ENCODE data around the gene CDR2. TPM values are rescaled to one million over a fixed set of nuclear protein-coding genes. Genes with fewer than 3 reads are reported as not detected.
"Not testable (repeated sequence)": the region's sequence is repeated elsewhere in the genome, so short reads cannot be mapped to it uniquely, and the experiment has no call there.

The CDR2 gene
- polyA plus RNA-seq, 1 donor, result 14.2 TPM

DNA sequence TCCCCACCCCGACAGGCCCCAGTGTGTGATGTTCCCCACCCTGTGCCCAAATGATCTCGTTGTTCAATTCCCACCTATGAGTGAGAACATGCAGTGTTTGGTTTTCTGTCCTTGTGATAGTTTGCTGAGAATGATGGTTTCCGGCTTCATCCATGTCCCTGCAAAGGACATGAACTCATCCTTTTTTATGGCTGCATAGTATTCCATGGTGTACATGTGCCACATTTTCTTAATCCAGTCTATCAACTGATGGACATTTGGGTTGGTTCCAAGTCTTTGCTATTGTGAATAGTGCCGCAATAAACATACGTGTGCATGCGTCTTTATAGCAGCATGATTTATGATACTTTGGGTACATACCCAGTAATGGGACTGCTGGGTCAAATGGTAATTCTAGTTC lies 23.4 kb downstream of the CDR2 start:
- not testable (repeated sequence) for DNase-seq

DNA sequence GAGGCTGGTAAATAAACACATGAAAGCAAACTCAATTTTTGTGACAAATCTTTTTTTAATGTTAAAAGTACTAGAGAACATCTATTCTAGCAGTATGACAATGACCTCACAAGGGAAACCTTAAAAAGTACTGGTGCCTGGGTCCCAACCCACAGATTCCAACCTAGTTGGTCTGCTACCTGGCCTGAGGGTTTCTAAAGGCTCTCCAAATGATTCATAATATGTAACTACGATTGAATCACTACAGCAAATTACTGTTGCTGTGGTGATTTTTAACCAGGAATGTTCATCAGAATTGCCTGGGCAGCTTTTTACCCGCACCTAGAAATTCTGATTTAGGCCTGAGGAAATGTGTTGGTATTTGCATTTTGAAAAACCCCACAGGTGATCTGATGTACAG lies 26.1 kb downstream of the CDR2 start:
- DNase-seq, result no peak

DNA sequence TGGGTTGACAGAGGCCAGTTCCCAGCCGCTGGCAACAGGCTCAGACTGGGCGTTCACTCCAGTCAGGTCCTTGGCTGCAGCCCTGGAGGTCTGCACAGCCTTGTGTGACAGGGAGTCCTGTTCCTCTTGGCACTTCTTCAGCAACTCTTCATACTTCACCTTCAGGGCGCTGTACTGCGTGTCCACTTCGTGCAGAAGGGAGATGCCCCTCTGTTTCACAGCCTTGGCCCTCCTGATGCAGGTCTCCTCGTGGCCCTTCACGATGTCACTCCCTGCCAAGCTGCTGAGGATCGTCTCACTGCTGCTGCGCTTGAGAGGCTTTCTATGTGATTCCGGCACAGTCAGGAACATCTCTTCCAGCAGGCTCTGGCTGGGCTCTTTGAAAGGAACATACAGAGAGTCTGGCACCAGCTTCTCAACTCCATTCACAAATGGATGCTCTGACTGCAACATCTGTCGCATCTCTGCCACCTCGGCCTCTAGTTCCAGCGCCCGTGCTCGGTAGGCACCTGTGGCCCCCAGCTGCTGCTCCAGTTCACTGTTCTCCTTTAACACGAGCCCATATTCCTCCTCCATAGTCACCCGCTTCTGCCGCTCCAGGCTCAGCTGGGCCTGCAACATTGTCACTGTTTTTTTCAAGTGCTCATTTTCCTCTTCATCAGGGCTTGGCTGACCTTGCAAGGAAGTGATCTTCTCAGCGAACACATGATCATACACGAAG lies 27.2 kb downstream of the CDR2 start:
- DNase-seq, result no peak

DNA sequence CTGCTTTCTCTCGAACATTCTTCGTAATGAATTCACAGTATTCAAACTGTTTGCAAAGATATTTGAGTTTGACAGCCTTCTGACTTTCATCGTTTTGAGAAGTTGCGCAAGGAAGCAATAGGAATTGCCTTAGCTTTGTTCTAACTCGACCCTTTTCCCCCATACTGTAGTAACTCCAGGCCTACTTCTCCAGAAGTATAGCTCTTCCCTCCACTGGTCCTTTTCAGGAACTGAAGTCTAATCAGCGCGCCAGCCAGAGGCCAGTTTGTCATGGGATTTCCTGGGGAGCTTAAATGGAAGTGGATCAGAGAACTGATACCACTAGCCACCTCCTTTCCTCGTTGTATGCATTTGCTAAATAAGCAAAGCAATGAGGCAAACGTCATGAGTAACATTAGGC lies 27.9 kb downstream of the CDR2 start:
- DNase-seq, result no peak

DNA sequence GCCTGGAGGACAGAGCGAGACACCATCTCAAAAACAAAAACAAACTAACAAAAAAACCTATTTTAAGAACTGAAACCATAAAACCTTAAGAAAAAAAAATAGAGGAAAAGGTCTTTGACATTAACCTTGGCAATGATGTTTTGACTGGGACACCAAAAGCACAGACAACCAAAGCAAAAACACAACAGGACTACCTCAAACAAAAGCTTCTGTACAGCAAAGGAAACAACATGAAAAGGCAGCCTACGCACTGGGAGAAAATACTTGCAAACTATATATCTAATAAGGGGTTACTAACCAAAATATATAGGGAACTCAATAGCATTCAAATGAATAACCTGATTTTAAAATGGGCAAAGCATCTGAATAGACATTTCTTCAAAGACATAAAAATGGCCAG lies 32.3 kb downstream of the CDR2 start:
- no peak for DNase-seq

DNA sequence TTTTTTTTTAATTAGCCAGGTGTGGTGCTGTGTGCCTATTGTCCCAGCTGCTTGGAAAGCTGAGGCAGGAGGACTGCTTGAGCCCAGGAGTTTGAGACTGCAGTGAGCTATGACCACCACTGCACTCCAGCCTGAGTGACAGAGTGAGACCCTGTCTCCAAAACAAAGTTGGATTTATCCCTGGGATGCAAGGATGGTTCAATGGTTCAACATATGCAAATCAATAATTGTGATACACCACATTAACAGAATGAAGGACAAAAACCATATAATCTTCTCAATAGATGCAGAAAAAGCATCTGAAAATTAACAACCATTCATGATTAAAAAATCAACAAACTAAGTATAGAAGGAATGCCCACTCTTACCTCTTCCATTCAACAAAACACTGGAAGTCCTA lies 33.5 kb downstream of the CDR2 start:
- no peak for DNase-seq

DNA sequence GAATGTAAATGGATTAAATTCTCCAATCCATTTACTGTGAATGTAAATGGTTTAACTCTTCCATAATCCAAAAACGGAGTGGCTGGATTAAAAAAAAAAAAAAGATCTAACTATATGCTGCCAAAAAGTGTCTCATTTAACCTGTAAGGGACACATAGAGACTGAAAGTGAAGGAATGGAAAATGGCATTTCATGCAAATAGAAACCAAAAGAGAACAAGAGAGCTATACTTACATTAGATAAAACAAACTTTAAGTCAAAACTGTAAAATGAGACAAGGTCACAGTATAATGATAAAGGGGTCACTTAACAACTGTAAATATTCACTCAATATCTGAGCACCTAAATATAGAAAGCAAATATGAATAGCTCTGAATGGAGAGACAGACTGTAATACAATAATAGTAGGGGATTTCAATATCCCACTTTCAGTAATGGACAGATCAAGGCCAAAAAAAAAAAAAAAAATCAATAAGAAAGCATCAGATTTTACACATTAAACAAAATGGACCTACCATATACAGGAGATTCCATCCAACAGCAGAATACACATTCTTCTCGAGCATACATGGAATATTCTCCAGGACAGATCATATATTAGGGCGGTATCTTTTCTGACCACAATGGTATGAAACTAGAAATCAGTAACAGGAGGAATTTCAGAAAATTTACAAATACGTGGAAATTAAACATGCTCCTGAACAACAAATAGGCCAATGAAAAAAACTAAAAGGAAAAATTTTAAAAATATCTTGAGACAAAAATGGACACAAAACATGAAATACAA lies 36.4 kb downstream of the CDR2 start:
- no peak for DNase-seq

DNA sequence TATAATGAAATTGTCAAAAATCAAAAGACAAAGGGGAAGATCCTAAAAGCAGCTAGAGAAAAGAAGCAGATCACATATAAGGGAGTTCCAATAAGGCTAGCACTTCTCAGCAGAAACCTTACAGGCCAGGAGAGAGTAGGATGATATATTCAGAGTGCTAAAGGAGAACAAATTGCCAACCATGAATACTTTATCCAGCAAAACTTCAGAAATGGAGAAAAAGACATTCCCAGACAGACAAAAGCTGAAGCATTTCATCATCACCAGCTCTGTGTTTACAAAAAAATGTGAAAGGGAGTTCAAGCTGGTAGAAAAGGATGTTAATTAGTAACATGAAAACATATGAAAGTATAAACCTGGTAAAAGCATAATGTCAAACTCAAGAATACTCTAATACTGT lies 37.4 kb downstream of the CDR2 start:
- no peak for DNase-seq

DNA sequence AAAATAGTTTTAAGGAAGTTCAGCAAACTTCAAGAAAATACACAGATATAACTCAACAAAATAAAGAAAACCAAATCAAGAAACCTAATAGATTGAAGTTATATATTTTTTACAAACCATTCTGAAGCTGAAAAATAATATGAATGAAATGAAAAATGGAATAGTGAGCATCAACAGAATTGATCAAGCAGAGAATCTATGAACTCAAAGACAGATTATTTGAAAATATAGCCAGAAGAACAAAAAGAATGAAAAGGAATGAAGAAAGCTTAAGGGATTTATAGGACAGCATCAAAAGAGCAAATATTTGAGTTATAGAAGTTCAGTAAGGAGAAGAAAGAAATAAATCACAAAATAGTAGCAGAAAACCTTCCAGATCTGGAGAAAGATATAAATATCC lies 37.8 kb downstream of the CDR2 start:
- no peak for DNase-seq

DNA sequence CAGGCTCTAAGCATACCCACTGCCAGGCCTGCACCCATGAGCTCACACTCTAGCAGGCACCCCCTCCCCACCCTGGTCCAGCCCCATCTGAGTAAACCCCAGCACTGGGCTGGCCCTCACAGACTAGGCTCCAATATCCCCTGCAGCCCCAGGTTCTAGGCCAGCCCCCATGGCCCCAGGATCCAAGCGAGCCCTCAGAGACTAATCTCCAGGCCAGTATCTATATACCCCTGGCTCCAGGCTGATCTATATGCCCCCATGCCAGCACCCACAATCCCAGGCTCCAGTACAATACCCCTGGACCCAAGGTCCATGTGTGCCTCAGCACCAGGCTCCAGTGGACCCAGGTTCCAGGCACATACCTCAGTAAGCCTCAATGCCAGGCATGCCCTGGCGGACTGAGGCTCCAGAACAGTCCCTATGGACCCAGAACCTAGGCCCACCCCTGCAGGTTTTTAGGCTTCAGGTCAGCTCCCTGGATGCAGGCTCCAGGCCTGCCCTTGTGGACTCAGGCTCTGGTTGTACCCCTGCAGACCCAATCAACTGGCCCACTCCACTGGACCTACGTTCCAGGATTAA lies 38.7 kb downstream of the CDR2 start:
- DNase-seq, result no peak

DNA sequence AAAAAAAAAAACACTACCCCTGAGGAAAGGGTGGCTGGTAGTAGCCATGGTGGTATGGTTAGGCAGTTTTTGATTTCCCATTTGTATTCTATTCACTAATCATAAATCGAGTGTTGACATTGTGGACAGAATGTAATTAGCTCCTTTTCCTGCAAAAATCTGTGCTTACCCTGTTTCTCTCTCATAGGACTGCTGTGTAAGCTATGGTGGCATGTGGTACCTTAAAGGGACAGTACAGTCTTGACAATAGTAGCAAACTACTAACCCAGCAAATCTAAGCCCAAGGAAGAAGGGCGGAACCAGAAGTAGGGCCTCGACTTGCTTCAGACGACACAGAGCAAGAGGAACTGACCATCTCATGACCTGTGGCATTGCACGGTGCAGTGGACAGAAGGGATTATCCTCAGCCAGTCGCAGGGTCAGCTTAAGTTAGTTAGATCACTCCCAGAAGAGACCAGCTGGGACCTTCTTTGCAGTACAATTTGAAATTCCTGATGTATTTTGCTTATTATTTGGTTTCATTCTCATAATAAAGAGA lies 40.9 kb downstream of the CDR2 start:
- DNase-seq, result no peak

DNA sequence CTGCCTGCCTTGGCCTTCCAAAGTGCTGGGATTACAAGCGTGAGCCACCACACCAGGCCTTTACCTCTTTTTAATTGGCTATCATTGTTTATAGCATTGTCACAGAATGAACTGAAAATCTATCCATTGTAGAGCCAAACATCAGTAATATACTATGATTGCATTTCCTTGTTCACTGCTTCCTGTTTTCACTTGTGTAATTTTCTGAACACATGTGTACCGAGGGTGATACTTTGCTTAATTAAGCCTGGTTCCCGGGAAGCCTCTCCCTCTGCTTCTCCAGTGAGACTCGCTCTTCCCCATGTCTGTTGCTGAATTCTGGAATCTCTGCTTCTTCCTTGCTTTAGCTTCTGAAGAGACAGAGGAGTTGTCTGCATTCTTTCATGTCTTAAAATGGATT lies 44.1 kb downstream of the CDR2 start:
- DNase-seq, result no peak

DNA sequence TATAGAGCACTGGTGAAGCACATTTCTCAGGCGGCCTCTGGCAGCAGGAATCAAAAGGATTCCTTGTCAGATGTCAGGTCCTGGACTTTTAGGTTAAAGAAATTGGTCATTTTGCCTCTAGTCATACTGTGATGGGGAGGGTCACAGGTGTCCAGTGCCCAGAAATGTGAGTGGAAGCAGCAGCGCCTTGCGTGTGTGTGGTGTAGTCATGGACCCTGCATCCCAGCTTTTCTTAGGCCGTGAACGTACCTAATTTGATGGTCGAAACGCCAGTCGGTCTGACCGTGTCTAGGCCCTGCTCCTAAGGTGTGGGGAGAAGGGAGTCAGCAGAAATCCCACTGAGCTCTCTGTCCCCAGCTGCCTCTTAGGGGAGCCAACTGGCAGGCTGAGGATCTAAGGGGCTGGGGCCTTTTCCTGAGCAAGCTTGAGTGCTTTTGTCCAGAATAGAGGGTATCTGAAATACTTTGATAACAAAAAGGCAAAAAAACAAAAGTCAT lies 45.2 kb downstream of the CDR2 start:
- no peak for DNase-seq

DNA sequence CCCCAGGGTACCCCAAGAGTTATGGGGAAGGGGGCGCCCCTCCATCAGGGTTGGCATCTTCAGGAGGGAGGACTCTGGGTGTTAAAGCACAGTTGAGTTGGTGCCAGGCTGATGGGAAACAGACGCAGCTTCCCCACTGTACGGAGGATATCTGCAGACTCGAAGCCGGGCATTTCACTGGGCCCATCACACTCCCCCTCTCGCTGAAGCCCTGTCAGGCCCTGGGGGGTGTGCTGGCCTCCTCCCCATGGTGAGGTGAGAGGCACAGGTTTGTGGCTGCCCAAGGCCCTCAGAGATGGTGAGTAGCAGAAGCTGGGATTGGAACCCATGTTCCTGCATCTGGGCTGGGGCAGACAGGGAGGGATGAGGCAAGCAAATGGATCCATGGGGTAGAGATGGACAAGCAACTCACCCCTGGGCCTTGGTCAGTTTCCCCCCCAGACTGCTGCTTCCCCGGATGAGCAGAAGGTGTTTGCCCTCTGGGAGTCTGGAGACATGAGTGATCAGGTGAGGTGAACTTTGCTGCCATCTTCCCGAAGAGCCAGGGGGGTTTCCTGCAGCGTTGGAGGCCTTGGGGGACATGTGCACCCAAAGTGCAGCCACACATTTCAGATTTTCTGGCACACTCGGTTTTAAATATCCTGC lies 46.2 kb downstream of the CDR2 start:
- DNase-seq, result no peak

DNA sequence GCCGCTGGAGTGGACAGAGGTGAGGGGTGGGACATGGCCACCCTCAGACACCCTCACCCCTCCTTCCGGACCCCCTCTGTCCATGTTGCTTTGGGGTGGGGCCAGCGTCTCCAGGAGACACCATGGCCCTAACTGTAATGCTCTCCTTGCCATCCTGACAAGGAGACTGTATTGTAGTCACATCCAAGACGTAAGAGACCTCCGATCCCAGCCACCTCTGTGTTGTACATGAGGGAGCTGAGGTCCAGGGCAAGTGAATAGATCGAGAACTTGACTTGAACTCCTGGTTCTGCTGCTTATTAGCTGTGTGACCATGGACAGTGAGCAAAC lies 47.0 kb downstream of the CDR2 start:
- no peak for DNase-seq

DNA sequence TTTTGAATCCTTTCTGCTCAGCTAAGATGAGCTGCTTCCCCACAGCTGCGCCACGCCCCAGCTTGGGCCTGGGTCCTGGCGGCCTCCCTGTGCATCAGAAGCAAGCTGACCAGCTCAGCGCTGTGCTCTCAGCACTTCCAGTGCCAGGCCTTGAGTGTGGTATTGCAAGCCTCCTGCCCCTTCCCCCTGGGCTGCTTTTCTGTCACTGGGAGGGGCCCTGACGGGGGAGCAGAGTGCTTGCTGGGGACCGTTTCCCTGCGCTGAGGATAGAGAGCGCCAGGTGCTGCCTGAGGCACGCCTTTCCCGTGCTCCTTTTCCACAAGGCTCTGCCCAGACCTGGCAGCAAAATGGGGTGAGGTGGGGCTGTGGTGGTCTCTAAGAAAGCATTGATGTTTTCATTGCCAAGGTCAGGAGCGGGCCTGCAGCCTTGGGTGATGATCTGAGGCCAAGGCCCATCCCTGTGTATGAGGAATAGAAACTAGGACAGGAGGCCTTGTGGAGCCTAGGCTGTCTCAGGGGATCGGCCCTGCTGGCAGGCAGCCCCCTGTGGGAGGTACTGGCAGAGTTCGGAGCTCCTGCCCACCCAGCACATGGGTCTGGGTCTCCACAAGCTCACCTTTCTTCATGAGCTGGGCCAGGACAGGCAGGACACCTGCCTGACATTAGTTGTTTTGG lies 47.5 kb downstream of the CDR2 start:
- DNase-seq, result no peak

DNA sequence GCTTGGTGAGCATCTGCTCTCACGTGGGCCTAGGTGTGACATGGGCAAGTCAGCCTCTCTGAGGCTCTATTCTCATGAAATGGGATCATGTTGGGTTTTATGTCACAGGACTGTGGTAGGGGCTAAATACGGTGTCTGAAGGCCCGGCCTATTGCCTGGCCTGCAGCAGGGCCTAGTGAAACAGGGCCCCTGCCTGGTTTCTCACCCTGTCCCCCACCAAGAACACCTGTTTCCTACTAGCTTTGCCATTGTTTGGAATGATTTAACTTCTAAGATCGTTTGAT lies 48.1 kb downstream of the CDR2 start:
- DNase-seq, result no peak

DNA sequence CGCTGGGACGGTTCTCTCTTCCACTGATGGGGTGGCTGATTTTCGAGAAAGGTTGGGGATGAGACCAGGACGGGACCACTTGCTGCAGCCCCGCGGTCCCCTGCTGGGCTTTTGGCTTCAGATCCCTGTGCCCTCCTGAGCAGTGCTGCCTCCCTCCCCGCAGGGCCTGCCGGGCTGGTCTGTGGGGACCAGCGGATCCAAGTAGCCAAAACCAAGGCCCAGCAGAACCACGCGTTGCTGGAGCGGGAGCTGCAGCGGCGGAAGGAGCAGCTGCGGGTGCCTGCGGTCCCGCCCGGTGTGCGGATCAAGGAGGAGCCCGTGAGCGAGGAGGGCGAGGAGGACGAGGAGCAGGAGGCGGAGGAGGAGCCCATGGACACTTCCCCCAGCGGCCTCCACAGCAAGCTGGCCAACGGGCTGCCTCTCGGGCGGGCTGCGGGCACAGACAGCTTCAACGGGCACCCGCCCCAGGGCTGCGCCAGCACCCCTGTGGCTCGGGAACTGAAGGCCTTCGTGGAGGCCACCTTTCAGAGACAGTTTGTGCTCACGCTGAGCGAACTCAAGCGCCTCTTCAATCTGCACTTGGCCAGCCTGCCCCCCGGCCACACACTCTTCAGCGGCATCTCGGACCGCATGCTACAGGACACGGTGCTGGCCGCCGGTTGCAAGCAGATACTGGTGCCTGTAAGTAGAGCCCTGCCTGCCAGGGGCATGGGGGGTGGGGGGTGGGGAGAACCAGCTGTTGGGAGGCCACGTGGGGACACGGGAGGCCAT lies 48.6 kb downstream of the CDR2 start:
- no peak for DNase-seq

DNA sequence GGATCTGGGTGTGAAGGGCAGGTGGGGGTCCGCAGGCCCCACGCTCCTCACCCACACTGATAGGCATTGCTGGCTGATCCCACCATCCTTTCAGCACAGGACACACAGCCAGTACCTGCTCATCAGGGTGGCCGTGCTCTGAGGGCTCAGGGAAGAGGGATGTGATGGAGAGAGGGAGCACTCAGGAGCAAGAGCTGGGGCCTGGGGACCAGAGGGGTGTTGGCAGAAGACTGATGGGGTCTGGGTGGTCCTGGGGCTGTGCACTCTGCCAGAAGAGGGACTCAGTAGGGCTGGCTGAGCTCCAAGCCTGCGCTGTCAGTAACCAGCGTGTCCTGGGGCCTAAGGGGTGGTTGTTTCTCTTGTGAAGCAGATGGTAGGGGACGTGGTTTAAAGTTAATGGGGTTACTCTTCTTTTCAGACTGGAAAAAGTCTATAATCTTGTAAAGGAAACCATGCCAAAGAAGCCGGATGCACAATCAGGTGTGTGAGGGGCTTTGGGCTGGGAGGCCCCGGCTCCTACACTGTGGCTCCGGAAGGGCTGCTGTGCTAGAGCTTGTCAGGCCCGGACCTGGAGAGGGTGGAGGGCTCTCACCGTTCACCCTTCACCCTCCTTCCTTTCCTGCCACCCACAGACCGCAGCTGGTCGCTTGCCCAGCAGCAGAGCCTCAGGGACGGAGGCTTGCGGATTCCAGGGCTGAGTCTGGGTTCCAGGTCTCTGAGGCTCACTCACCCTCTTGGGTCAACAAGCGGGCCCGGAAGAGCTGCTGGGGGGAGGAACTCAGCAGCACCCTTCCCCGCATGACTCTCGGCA lies 49.4 kb downstream of the CDR2 start:
- no peak for DNase-seq

DNA sequence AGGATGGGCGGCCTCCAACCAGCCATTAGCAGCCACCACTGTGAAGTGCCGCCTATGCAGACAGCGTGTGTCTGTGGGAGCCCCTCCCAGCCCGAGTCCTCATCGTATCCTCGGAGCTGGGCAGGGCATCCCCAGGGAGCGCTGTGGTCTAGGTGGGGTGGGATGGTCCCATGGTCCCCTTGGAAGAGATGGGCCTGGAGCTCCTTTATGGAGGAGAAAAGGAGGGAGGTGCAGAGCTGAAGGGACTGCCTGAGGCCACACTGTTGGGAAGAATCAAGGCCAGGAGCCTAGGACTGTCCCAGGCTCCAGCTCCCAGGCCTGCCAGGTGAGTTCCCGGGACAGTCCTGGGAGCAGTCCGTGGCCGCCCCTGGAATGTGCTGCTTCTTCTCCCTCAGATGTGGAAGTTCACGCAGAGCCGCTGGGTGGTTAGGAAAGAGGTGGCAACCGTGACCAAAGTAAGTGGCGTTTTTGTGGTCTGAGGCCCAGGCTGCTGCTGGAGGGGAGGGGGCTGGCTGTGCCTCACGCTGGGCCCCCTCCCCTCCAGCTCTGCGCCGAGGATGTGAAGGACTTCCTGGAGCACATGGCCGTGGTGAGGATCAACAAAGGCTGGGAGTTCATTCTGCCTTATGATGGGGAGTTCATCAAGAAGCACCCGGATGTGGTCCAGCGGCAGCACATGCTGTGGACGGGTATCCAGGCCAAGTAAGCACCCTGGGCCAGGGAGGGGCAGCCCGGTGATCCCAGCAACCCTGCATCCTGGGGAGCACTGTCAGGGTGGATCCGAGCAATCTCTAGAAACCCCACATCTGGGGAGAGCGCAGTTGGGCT lies 50.2 kb downstream of the CDR2 start:
- no peak for DNase-seq

Data from hindlimb muscle (tissue), 1 donor.